HG02623 (cell line): Measurements from ENCODE around the gene MGAT5B.

Experiments
- ATAC-seq: cut with Tn5 transposase; IDR thresholded peaks from one replicate; pipeline ENCODE4 v1.9.1; 2021; ENCODE audit warnings: moderate library complexity; ENCODE audit not compliant: unreplicated experiment

Gene MGAT5B

DNA sequence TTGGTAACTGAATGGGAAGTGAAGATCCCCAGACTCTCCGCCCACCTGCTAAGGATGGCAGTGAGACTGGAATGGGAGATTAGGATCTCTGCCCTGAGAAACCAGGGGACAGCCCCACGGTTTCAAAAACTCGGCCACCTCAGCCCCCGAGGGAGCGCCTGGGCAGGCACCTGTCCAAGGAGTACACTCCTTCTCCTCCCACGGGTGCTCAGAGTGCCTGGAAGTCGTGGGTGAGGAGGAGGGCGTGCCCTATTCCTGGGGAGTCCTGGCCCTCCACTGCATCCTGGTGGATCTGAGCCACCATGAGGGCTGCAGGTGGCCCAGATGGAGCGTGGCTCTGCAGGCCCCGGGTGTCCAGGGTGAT lies 78.5 kb downstream of the MGAT5B start:
- no peak for ATAC-seq

GRCh38 chr17:76947309-76947708 lies 79.1 kb downstream of the MGAT5B start:
- no peak for ATAC-seq

DNA sequence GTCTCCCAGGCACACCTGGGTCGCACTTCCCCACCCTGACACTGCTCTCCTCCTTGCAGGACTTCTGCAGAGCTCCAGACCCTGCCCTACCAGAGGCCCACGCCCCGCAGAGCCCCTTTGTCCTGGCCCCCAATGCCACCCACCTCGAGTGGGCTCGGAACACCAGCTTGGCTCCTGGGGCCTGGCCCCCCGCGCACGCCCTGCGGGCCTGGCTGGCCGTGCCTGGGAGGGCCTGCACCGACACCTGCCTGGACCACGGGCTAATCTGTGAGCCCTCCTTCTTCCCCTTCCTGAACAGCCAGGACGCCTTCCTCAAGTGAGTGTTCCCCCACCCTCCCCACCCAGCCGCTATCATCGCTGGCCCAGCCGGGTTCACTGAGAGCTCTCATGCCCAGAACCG lies 79.6 kb downstream of the MGAT5B start:
- ATAC-seq, result no peak

DNA sequence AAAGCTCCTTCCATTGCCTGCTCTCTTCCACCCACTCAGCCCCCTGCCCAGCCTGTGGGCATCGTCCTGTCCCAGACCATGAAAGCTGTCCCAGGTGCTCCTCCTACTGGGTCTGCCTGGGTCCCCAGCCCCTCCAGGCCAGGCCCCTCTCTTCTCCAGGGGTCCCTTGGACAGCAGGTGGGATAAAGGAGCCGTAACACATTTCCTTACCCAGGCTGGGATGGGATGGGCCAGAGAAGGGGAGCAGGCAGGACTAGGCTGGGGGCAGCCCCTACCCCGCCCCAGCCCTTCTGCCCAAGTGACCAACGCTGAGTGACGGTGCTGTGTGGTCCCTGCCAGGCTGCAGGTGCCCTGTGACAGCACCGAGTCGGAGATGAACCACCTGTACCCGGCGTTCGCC lies 80.1 kb downstream of the MGAT5B start:
- ATAC-seq, result no peak

DNA sequence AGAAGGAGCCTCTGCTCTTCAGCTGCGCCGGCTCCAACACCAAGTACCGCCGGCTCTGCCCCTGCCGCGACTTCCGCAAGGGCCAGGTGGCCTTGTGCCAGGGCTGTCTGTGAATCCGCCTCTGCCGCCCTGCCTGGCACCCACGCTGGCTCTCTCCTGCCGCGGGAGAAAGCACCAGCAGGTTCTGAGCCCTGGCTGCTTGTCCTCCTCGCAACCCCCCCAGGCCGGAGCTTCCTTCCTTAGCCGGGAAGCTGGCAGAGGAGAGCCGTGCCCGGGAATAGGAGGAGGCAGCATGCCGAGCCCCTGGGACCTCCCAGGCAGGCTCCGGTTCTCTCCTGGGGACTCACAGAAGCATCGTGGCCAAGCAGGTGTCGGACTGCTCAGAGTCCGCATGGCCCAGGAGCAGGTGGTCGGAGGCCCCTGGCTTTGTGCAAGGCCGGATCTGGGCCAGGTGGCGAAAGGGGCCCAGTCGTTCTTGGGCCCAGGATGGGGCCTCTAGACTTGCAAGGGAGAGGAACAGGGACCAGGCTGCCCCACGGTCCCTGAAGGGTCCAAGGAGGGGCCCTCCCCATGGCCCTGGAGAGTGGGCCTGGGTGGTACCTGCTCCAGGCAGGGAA lies 80.6 kb downstream of the MGAT5B start:
- ATAC-seq, result no peak

GRCh38 chr17:76949913-76950695 lies 81.9 kb downstream of the MGAT5B start:
- ATAC-seq, result no peak

DNA sequence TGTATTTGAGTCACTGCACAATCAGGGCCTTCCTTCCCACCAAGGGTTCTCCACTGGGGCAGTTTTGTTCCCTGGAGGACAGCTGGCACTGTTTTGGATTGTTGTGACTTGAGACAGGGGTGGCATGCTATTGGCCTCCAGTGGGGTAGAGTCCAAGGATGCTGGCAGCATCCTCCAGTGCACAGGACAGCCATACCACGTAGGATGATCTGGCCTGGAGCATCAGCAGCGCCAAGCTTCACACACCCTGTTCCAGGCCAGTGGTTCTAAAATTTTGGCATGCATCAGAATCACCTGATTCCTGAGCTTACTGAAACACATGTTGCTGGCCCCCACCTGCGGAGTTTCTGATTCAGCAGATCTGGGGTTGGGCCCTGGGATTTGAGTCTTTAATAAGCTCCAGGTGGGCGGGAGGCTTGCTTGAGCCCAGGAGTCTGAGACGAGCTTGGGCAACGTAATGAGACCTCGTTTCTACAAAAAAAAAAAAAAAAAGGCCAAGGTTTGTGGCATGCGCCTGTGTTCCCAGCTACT lies 83.2 kb downstream of the MGAT5B start:
- ATAC-seq, result no peak

DNA sequence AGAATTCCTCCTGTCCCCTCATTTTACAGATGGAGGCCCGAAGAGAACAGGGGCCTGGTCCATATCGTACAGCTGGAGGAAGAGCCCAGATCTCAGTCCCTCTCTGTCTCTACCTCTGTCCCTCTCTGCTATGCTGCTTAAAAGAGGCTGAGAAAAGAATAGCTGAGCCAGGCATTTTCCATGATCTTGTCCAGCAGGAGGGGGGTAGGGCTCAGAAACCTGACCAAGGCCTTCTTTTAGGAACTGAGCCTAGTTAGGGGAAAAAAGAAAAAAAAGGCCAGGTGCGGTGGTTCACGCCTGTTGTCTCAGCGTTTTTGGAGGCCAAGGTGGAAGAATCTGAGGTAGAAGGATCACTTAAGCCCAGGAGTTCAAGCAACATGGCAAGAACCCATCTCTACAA lies 84.2 kb downstream of the MGAT5B start:
- ATAC-seq, result no peak

DNA sequence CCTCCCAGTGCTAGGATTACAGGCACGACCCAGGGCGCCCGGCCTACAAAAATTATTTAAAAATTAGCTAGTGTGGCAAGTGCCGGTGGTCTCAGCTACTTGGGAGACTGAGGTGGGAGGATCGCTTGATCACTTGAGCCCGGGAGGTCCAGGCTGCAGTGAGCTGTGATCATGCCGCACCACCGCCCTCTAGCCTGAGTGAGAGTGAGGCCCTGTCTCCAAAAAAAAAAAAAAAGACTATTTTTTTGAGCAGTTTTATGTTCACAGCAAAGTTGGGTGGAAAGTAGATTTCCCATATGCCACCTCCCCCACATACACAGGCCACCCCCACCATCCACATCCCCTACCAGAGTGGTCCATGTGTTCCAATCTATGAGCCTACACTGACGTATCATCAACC lies 84.9 kb downstream of the MGAT5B start:
- no peak for ATAC-seq

DNA sequence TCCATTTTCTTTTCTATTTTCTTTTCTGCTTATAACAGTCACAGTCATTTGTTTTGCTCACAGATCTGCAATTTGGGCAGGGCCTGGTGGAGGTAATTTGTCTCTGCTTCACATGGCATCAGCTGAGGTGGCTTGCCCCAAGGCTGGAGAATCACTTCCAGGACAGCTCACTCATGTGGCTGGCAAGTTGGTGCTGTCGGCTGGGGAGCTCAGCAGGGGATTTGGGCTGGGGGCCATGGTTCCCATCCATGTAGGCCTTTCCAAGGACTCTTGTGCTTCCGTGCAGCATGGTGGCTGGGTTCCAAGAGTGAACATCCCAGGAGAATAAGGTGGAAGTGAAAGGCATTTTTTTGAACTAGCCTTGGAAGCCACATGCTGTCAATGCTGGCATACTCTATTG lies 85.7 kb downstream of the MGAT5B start:
- no peak for ATAC-seq

DNA sequence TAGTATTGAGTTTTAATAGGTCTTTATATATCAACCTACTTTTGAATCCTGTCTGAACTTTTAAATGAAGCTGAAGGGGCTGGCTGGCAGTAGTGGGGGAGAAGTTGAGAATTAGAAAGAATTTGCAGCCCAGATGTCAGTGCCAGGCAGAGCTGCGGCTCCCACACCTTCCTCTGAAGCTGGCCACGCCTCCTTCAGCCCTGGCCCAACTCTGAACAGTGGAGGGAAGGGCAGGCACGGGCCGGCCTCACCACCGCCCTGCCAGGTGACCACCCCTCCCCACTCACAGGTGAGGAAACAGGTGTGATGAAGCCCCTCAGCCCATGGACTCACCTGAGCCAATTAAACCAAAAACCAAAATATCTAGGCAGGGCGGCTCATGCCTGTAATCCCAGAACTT lies 87.0 kb downstream of the MGAT5B start:
- ATAC-seq, result no peak

DNA sequence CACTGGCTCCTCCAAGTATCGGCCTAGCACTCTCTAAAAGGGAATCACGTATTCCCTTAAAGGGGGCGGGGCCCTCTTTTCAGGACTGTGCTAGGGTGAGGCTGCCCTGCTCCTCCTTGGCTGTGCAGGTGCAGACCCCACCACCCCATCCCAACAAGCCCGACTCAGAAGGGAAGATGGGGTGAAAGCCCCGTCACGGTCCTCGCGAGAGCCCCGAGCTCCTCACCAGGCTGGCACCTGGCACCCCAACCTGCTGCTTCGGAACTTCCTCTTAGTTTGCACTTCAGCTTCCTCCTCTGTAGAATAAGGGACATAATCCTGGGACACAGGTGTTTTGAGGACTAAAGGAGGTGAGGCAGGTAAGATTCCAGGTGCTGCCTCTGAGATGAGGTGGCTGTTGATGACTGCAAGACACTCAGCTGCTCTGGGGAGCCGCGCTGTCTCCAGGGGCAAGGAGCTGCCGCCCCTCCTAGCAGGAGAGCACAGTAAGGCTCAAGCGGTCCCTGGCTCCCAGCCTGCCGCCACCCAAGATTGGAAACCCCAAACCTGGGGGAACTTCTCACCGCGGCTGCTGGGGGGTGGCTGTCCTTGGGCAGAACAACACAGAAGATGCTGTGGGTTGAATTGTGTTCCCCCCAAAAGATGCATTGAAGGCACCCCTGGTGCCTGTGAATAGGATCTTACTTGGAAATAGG lies 88.8 kb downstream of the MGAT5B start:
- no peak for ATAC-seq

- ATAC-seq, result no peak
These were observed 89.7 kb downstream of the MGAT5B start for GRCh38 chr17:76957678-76958464.

DNA sequence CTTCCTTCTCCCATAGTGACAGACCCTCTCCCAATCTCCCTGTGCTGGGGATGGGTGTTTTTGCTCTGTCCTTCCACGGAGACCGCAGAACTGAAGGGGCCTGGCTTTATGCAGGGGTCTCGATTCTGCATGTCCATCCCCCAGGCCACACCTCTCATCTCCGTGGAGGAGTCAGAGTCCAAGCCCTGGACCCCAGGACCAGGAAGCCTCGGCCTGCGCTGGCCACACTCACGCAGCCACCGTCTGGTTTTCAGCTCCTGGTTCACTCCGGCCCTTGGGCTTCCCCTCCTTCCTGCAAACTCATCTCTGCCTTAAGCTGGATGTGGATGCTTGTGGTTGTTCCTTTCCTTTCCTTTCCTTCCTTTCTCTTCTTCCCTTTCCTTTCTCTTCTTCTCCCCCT lies 90.8 kb downstream of the MGAT5B start:
- ATAC-seq, result no peak

DNA sequence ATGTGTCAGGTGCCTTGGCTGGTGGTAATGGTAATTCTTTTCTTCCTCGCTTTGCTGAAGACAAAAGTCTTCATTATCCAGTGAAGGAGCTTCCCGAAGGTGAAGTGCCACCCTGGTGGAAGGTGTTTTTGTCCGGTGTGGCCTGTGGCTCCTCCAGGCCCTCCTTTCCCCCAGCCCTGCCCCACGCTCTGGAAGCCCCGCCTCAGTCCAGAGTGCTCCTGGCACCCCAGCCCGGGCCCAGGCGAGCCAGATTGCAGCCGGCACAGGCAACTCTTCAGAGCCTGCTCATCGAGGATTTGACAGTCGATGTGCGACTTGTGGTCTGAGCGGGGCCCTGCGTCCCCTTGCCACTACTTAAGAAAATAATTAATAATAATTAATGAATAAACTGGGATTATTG lies 93.7 kb downstream of the MGAT5B start:
- ATAC-seq, result no peak

DNA sequence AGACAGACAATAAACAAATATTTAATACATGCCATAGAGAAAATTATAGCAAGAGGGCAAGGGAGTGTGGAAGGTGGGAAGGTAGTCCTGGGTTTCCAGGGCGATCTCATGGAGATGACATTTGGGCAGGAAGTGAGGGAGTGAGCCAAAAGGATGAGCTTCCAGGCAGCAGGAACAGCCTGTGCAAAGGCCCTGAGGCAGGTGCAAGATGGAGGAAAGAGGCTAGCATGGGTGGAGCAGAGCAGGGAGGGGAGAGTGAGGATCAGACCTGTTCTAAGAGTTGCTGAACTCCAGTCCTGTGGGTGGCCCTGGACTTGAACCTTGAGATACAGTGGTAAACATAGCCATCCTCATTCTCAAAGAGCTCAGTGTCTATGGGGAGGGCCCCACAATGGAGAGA lies 94.7 kb downstream of the MGAT5B start:
- ATAC-seq, result no peak

DNA sequence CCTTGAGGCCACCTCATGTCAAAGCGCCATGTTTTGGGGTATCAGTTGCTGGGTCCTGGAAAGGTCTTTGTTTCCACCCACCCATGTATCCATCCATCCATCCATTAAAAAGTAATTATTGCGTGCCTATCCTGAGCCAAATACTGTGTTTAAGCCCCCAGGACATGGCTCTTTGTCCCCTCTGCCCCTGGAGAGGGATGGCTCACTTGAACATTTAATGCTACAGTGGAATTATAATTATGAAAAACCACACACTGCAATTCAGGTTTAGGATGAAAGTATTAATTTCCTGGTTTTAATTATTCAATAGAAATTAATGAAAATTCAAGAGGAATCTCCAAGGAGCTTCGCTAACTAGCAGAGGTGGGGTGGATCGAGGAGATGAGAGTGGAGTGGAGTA lies 97.8 kb downstream of the MGAT5B start:
- no peak for ATAC-seq

- no peak for ATAC-seq
These were observed 98.4 kb downstream of the MGAT5B start for GRCh38 chr17:76966486-76967181.

DNA sequence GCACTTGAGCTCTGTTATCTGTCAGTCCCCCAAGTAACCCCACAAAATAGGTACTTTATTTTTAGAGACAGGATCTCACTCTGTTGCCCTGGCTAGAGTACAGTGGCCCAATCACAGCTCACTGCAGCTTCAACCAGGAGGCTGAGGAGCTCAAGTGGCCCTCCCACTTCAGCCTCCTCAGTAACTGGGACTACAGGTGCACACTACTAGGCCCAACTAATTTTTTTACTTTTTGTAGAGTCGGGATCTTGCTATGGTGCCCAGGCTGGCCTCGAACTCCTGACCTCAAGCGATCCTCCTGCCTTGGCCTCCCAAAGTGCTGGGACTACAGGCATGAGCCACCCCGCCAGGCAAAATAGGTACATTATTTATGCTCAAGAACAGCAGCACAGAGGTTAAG lies 99.6 kb downstream of the MGAT5B start:
- no peak for ATAC-seq

DNA sequence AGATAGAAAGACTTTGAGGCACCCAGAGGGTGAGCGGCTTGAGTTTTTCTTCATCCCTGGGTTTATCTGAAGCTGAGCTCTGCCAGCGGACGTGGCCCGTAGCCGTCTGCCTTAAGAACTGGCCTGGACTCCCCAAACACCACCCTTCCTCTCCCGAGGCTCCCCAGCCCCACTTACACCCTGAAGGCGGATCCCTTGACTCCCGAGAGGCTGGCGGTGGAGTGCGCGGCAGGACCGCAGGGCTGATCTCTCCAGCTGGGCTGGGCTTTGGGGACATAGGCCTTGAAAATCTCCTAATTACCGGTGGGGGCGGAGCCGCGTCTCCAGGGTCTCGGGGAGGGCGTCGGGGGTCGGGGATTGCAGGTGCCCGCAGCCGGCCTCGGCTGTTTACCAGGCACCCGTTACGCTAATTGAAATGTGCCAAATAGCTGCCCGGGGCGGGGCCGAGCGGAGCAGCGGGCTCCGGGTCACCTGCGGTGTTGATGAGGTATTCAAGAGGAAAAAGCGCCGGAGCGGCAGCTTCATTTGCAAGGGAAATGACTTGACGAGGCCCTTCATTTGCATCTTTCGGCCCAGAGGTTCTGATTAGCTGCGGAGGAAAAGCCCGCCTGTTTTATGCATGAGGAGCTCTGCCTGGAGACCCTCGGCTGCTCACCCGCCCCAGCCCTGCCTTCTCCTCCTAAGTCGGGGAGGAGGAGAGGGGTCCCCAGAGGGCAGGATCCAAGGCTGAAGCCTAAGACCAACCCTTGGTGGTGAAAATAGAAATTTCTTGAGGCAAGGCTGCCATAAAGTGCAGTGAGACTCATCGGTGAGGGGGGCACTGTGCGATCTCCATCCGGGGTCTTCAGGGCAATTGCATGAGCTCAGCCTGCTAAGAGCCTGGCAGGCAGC lies 100.7 kb downstream of the MGAT5B start:
- no peak for ATAC-seq
